K562 (cell line): ENCODE measurements around the gene SLC17A2. TPM values are rescaled to one million over a fixed set of nuclear protein-coding genes. Genes with fewer than 3 reads are reported as not detected.

Experiments
- ATAC-seq: fragments of 200-7000 bp; cut with Tn5 transposase; 3 replicates; pipeline ENCODE4 v1.9.1; 2020; ENCODE audit warnings: moderate library complexity
- BruUV-seq: library from RNA; stranded (reverse); fragments of 400-500 nt; replicated peaks from 2 replicates; lab custom pipeline; 2021; lab: Mats Ljungman, UMichigan
- CTCF ChIA-PET: fragments of 300-600 bp; formaldehyde crosslinking; extraction: SDS; loops from one replicate; lab custom pipeline; 2021; ENCODE audit warnings: low intra/inter-chr PET ratio; lab: Yijun Ruan, JAX
- POLR2A ChIA-PET: fragments of 300-600, 350-650 bp; sonication (Branson Sonifier 250); formaldehyde crosslinking; extraction: SDS; loops from one replicate; lab custom pipeline; 2021; ENCODE audit warnings: antibody characterized with exemption, inconsistent platforms; lab: Yijun Ruan, JAX
- DNase-seq, 4 experiments: peaks; one replicate each; pipeline versions ENCODE4 v3.0.0 to v3.0.0-alpha.2; 2011 to 2018; ENCODE audit warnings: low spot score in 3 of 4, mixed read lengths in 3 of 4; ENCODE audit errors: extremely low read depth in 1 of 4
- FAIRE-seq: peaks from 2 replicates; lab custom pipeline; 2011; peaks lifted over from hg19 to GRCh38; lab: Jason Lieb, UNC
- H2AFZ ChIP-seq: 2 replicates; pipeline ENCODE4 v1.6.0; 2011; ENCODE audit warnings: low read depth, low read length, control low read depth, inconsistent platforms
- H3K27ac ChIP-seq: fragments of 200-600 bp; 3 replicates; pipeline ENCODE4 v1.8.0; 2011; ENCODE audit warnings: low read depth, mild to moderate bottlenecking, control low read depth, inconsistent platforms, low read length, moderate library complexity, mixed read lengths; ENCODE audit errors: extremely low read depth
- H3K27me3 ChIP-seq, 2 experiments: fragments of 300-600 bp in 1 of 2; 2 replicates in 1 of 2; 3 replicates in 1 of 2; pipeline versions ENCODE4 v1.6.0 to v1.8.0; 2011; ENCODE audit warnings: inconsistent platforms in 2 of 2, low read length in 2 of 2, mild to moderate bottlenecking in 1 of 2, mixed read lengths in 1 of 2, moderate library complexity in 1 of 2; ENCODE audit not compliant: control insufficient read depth in 2 of 2, insufficient read depth in 2 of 2
- H3K36me3 ChIP-seq: fragments of 300-600 bp; 3 replicates; pipeline ENCODE4 v1.8.0; 2011; ENCODE audit warnings: mild to moderate bottlenecking, low read length, inconsistent platforms; ENCODE audit not compliant: control insufficient read depth, insufficient read depth
- H3K4me1 ChIP-seq, 2 experiments: fragments of 200-600 bp in 1 of 2; replicated peaks in 1 of 2; 2 replicates in 1 of 2; 3 replicates in 1 of 2; pipeline versions ENCODE4 v1.5.1 to v1.8.0; 2011; ENCODE audit warnings: inconsistent platforms in 2 of 2, low read length in 2 of 2, mild to moderate bottlenecking in 1 of 2, mixed read lengths in 1 of 2, moderate library complexity in 1 of 2; ENCODE audit not compliant: control insufficient read depth in 2 of 2, insufficient read depth in 2 of 2
- H3K4me2 ChIP-seq: 2 replicates; pipeline ENCODE4 v1.6.1; 2011; ENCODE audit warnings: low read length, control low read depth, inconsistent platforms, mixed read lengths; ENCODE audit not compliant: insufficient read depth
- H3K4me3 ChIP-seq: fragments of 200-600 bp; sonication (generic), shearing (Covaris generic); 2 replicates; pipeline ENCODE4 v1.5.1; 2016; ENCODE audit warnings: control low read depth, inconsistent platforms
- H3K79me2 ChIP-seq: fragments of 200-600 bp; 3 replicates; pipeline ENCODE4 v1.8.0; 2011; ENCODE audit warnings: low read length, inconsistent platforms; ENCODE audit not compliant: control insufficient read depth, insufficient read depth
- H3K9ac ChIP-seq, 2 experiments: 2 replicates each; pipeline versions ENCODE4 v1.6.0 to v1.6.1; 2011; ENCODE audit warnings: low read depth in 2 of 2, low read length in 2 of 2, control low read depth in 1 of 2, inconsistent platforms in 1 of 2, mild to moderate bottlenecking in 1 of 2, mixed read lengths in 1 of 2; ENCODE audit not compliant: insufficient read depth in 1 of 2
- H3K9me1 ChIP-seq: one replicate; pipeline ENCODE4 v1.6.0; 2011; ENCODE audit warnings: inconsistent platforms, mild to moderate bottlenecking, low read length, moderate library complexity; ENCODE audit not compliant: control insufficient read depth, insufficient read depth
- H3K9me3 ChIP-seq: replicated peaks from 2 replicates; pipeline ENCODE4 v1.5.1; 2011; ENCODE audit warnings: low read depth, low read length, inconsistent platforms; ENCODE audit not compliant: control insufficient read depth, insufficient read depth
- H4K20me1 ChIP-seq: replicated peaks from 2 replicates; pipeline ENCODE4 v1.6.1; 2011; ENCODE audit warnings: low read length, inconsistent platforms, mixed read lengths; ENCODE audit not compliant: control insufficient read depth, insufficient read depth
- CBX8 ChIP-seq: fragments of 200-600 bp; sonication (generic); IDR thresholded peaks from 2 replicates; pipeline ENCODE4 v1.6.1; 2012; ENCODE audit warnings: borderline replicate concordance, mixed run types, low read depth, mild to moderate bottlenecking, moderate library complexity, mixed read lengths, low read length, control low read depth, inconsistent platforms; ENCODE audit not compliant: poor library complexity, severe bottlenecking; ENCODE audit errors: extremely low read depth
- RNF2 ChIP-seq: sonication (generic); IDR thresholded peaks from 2 replicates; pipeline ENCODE4 v1.6.1; 2016
- TAF1 ChIP-seq: IDR thresholded peaks from 2 replicates; pipeline ENCODE4 v1.6.1; 2011; ENCODE audit warnings: mild to moderate bottlenecking, low read length, moderate library complexity; ENCODE audit not compliant: insufficient read depth, control insufficient read depth, severe bottlenecking; ENCODE audit errors: extremely low read depth
- ZFP36 ChIP-seq: fragments of 150-350 bp; IDR thresholded peaks from 2 replicates; pipeline ENCODE4 v1.6.1; 2018; ENCODE audit warnings: low read length, low read depth; ENCODE audit not compliant: partially characterized antibody
- WGBS: fragments of 100-300 bp; shearing (Covaris generic); methylation state at CpG from one replicate; pipeline ENCODE4 v1.1.6; 2016; ENCODE audit warnings: low coverage, mixed read lengths; ENCODE audit not compliant: insufficient coverage; ENCODE audit errors: missing lambda C conversion rate; 5-methylcytosine and 5-hydroxymethylcytosine counted together
- in situ Hi-C: fragments of 300-500 bp; cut with MboI; formaldehyde crosslinking; loops from 4 replicates; pipeline ENCODE4 v1.15.0; 2018; ENCODE audit warnings: inconsistent platforms, mixed read lengths
- intact Hi-C: fragments of 100-400 bp; cut with micrococcal nuclease; formaldehyde crosslinking; loops from 2 replicates; pipeline ENCODE4 v1.14.2; 2022
- polyA plus RNA-seq, 8 experiments: library from polyadenylated mRNA; depleted of rRNA in 4 of 8; stranded (reverse) in 5 of 8; unstranded in 3 of 8; fragments of >200 nt; fragmentation: Nextera tagmentation in 2 of 8; fragmentation: Illumina TruSeq in 1 of 8; extraction: Ambion mirVana in 2 of 8; extraction: Trizol in 1 of 8; gene quantifications; 2 replicates each; pipeline versions ENCODE4 v1.2.1 to v1.2.3, GENCODE V29; 2011 to 2014; ENCODE audit warnings: inconsistent platforms in 1 of 8, missing spikeins in 1 of 8
- total RNA-seq, 7 experiments: library from RNA; depleted of rRNA in 6 of 7; stranded (reverse); fragments of >200 nt in 6 of 7; fragmentation: Illumina TruSeq in 2 of 7; extraction: Trizol in 2 of 7; gene quantifications; 2 replicates each; pipeline versions ENCODE4 v1.2.1 to v1.2.3, GENCODE V29; 2011 to 2021; ENCODE audit warnings: low replicate concordance in 1 of 7
- TF ChIP-seq, protein P1 (sequence below): sonication (generic); formaldehyde crosslinking; IDR thresholded peaks from 2 replicates; pipeline ENCODE4 v1.8.0; 2022; ENCODE audit warnings: missing genetic modification reagents, mild to moderate bottlenecking, borderline replicate concordance

Gene SLC17A2
- total and polyA plus RNA-seq, 9 of the 15 experiments (the other 6 are each of a cell fraction or from before 2014, with no cell fraction given) = not detected

DNA sequence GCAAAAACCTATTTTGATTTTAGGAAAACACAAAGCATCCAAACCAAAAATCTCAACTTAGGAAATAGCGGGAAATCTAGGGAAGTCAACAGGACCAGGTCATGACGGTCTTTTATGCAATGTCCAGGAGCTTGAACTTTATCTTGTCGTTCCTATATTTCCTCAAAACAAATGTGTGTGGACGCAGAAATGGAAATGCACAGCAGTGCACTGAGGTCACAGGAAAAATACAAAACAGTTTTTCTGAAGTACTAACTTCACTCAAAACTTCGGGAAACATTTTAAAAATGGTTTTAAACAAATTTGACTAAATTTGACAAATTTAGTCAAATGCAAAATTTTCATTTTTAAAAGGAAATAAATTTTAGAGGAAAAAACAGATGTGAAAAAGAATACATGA, 5.5 kb upstream of the SLC17A2 start:
- WGBS = 2% methylated on average over 5 of the region's 5 CpGs
- POLR2A ChIA-PET = no interaction called here
- no peak for ATAC-seq
- in situ Hi-C loops = no loop called here
- Histone ChIP-seq H3K36me3 (no peaks in the 10 kb centered on the region), H3K27ac (no peak overlapping the region), H3K4me2 (no peak overlapping the region), H3K4me1 (no peaks in the 10 kb centered on the region), H3K4me3 (no peak overlapping the region), H3K9me1 (no peaks in the 10 kb centered on the region), H3K9me3 (no peaks in the 10 kb centered on the region)
- no TSS peak for BruUV-seq
- peak; percentile 49 for FAIRE-seq
- CTCF ChIA-PET = no interaction called here
- TF ChIP-seq ZFP36 (peak; percentile 50), RNF2 (0 out of 2 replicates have a peak, but pooled peaks have one; percentile 25), CBX8 (peak; percentile 85), TAF1 (no peak)
- TF ChIP-seq, protein P1, sequence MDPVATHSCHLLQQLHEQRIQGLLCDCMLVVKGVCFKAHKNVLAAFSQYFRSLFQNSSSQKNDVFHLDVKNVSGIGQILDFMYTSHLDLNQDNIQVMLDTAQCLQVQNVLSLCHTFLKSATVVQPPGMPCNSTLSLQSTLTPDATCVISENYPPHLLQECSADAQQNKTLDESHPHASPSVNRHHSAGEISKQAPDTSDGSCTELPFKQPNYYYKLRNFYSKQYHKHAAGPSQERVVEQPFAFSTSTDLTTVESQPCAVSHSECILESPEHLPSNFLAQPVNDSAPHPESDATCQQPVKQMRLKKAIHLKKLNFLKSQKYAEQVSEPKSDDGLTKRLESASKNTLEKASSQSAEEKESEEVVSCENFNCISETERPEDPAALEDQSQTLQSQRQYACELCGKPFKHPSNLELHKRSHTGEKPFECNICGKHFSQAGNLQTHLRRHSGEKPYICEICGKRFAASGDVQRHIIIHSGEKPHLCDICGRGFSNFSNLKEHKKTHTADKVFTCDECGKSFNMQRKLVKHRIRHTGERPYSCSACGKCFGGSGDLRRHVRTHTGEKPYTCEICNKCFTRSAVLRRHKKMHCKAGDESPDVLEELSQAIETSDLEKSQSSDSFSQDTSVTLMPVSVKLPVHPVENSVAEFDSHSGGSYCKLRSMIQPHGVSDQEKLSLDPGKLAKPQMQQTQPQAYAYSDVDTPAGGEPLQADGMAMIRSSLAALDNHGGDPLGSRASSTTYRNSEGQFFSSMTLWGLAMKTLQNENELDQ (CRISPR knock-in tag) = no peak
- TF ChIP-seq, all 486 proteins: peak for 3
- Histone ChIP-seq H3K9ac (no peak overlapping the region), H2AFZ (no peak overlapping the region), H4K20me1 (no peaks in the 10 kb centered on the region), H3K79me2 (no peaks in the 10 kb centered on the region), H3K27me3 (peaks cover 0 to 3% of the 10 kb centered on the region in 2 experiments; a peak in 3 of 5 replicates)
- no peak for DNase-seq
- intact Hi-C loops = no loop called here
